ENCODE measurements around the gene PPP1R14B.

Gene PPP1R14B

GRCh38 chr11:64245797-64246620 lies 734 bp downstream of the PPP1R14B start:
- no peak for DNase-seq (ENCODE audit: low spot score)

- DNase-seq (ENCODE audit: low spot score) = no peak
Measured at GRCh38 chr11:64245401-64245796, 1.3 kb downstream of the PPP1R14B start.

GRCh38 chr11:64244966-64245365 lies 1.8 kb downstream of the PPP1R14B start:
- DNase-seq (ENCODE audit: low spot score) = no peak

GRCh38 chr11:64244107-64244506 lies 2.6 kb downstream of the PPP1R14B start:
- DNase-seq (ENCODE audit: low spot score) = no peak

GRCh38 chr11:64243236-64243854 lies 3.4 kb downstream of the PPP1R14B start:
- no peak for DNase-seq (ENCODE audit: low spot score)

- no peak for DNase-seq (ENCODE audit: low spot score)
Measured at GRCh38 chr11:64241491-64242374, 5.0 kb downstream of the PPP1R14B start.

GRCh38 chr11:64241241-64241490 lies 5.6 kb downstream of the PPP1R14B start:
- peak; percentile 98 for DNase-seq (ENCODE audit: low spot score)

- peak; percentile 96 for DNase-seq (ENCODE audit: low spot score)
Measured at GRCh38 chr11:64240435-64241240, 6.1 kb downstream of the PPP1R14B start, which contains the start of gene FKBP2. FKBP2 (plus strand) TSS chr11:64241095; CDS start chr11:64242388, 1,293 bp downstream.

GRCh38 chr11:64239662-64240434 lies 6.9 kb downstream of the PPP1R14B start:
- no peak for DNase-seq (ENCODE audit: low spot score)

GRCh38 chr11:64238999-64239398 lies 7.7 kb downstream of the PPP1R14B start:
- DNase-seq (ENCODE audit: low spot score) = no peak

GRCh38 chr11:64238076-64238475 lies 8.7 kb downstream of the PPP1R14B start:
- DNase-seq (ENCODE audit: low spot score) = no peak

- DNase-seq (ENCODE audit: low spot score) = no peak
Measured at GRCh38 chr11:64237484-64237951, 9.2 kb downstream of the PPP1R14B start.

- no peak for DNase-seq (ENCODE audit: low spot score)
Measured at GRCh38 chr11:64235437-64236161, 11.1 kb downstream of the PPP1R14B start.

GRCh38 chr11:64234647-64235379 lies 11.9 kb downstream of the PPP1R14B start:
- no peak for DNase-seq (ENCODE audit: low spot score)

GRCh38 chr11:64233913-64234586 lies 12.7 kb downstream of the PPP1R14B start, which contains the start of gene VEGFB:
VEGFB (plus strand) TSS chr11:64234584; CDS start chr11:64234834, 250 bp downstream.
- no peak for DNase-seq (ENCODE audit: low spot score)

- DNase-seq (ENCODE audit: low spot score) = no peak
Measured at GRCh38 chr11:64232967-64233315, 13.8 kb downstream of the PPP1R14B start.

- no peak for DNase-seq (ENCODE audit: low spot score)
Measured at GRCh38 chr11:64232182-64232966, 14.4 kb downstream of the PPP1R14B start.

- DNase-seq (ENCODE audit: low spot score) = no peak
Measured at GRCh38 chr11:64231546-64231945, 15.2 kb downstream of the PPP1R14B start.

Data from COLO829 (cell line).